GM03348 (cell line): ENCODE results near the gene AXDND1.
A peak's percentile ranks its signal among the peaks of the same experiment; 100 is the strongest.
"Not testable (repeated sequence)": the region's sequence is repeated elsewhere in the genome, so short reads cannot be mapped to it uniquely, and the experiment has no call there.

ENCODE experiments used
- DNase-seq: peaks from one replicate; pipeline ENCODE4 v3.0.0; 2012; ENCODE audit warnings: low spot score

The AXDND1 gene

GRCh38 chr1:179365342-179366092 lies at the start of gene AXDND1:
Gene AXDND1 (plus strand): TSS chr1:179365971. CDS start chr1:179366510, 539 bp downstream.
- DNase-seq = peak; percentile 92

DNA sequence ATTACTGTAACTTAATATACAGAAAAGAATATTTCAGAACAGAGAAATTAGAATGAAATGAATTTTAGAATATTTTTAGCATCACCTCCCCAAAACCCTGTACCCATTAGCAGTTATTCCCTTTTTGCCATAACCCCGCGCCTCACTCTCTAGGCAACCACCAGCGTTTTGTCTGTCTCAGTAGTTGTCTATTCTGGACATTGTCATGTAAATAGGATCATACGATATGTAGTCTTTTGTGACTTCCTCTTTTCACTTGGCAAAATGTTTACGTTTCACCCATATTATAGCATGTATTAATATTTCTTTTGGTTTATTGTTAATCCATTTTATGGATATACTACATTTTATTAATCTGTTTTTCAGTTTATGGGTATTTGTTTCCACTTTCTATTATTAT lies 47.3 kb upstream of the AXDND1 start:
- no peak for DNase-seq

DNA sequence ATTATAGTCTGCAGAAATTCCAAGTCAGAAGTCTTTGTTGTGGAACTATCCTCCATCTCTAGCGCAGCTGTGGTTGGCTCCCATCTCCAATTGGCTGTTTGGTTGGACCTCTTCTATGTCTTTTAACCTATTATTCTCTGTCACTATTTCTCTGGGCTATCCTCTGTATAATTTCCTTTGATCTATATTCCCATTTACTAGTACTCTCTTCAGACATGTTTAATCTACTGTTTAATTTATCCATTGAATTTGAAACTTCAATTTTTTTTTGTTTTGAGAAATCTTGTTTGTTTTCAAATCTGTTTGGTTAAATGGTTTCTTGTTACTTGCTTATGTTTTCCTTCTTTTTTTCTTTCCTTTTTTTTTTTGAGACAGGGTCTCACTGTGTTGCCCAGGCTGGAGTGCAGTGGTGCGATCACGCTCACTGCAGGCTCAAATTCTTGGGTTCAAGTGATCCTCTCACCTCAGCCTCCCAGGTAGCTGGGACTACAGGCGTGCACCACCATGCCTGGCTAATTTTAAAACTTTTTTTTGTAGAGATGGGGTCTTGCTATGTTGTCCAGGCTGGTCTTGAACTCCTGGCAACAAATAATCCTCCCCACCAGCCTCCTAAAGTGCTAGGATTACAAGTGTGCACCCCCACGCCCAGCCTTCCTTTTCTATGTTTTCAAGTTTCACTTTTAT lies 44.1 kb upstream of the AXDND1 start:
- no peak for DNase-seq

- DNase-seq = no peak
Measured at GRCh38 chr1:179322557-179322956, 43.2 kb upstream of the AXDND1 start.

GRCh38 chr1:179323436-179323835 lies 42.3 kb upstream of the AXDND1 start:
- DNase-seq = no peak

- no peak for DNase-seq
Measured at GRCh38 chr1:179325836-179326235, 39.9 kb upstream of the AXDND1 start.

- DNase-seq = no peak
Measured at GRCh38 chr1:179326746-179327145, 39.0 kb upstream of the AXDND1 start.

DNA sequence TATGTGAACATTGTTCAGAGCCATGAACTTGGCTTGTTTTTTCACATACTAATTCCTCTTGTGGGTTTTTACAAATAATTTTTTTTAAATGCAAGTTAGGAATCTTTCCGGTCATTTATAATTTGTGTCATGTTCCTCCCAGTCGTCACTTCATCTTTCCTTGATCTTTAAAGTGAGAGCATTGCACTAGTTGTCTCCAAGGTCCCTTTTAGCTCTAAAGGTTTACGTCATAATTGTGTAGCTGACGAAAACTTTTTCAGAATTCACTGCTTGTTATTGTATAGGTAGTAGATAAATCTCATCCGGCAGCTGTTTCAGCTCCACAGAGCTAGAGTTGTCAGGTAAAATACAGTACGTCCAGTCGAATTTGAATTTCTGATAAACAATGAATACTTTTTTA lies 38.6 kb upstream of the AXDND1 start:
- no peak for DNase-seq

DNA sequence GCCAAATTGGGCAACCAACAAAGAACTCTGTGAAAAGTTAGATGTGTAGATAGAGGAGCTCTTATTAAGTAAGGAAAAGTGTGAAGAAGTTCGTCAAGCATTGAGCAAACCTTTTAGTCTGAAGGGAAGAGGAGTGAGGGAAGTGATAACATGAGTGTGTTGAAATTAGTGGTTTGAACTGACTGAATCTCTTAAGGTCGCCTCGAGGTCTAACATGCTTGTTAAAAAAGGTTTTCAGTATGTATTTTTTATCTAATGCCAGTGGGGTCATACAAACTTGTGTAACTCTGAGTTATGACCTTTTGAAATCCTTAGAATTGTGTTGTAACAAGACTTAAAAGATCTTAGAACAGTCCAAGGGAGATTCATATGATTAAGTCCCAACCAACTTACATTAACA lies 38.1 kb upstream of the AXDND1 start:
- no peak for DNase-seq

- no peak for DNase-seq
Measured at GRCh38 chr1:179329862-179330261, 35.9 kb upstream of the AXDND1 start.

- no peak for DNase-seq
Measured at GRCh38 chr1:179334440-179334839, 31.3 kb upstream of the AXDND1 start.

DNA sequence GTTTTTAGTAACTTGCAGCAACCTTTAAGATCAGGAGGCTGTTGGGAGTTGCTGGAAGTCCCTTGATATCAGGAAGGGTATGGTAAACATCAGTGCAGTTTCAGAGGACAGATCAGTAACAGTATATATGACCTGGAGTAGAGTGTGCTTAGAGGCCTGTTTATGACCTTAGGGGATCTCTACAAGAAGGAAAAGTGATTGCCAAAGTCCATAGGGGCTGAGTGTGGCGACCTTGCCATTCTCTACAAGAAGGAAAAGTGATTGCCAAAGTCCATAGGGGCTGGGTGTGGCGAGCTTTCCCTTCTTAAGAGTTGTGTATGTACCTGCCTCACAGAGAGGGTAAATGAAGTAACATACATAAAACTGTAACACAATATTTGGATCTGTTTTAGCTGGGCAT lies 28.5 kb upstream of the AXDND1 start:
- DNase-seq = no peak

DNA sequence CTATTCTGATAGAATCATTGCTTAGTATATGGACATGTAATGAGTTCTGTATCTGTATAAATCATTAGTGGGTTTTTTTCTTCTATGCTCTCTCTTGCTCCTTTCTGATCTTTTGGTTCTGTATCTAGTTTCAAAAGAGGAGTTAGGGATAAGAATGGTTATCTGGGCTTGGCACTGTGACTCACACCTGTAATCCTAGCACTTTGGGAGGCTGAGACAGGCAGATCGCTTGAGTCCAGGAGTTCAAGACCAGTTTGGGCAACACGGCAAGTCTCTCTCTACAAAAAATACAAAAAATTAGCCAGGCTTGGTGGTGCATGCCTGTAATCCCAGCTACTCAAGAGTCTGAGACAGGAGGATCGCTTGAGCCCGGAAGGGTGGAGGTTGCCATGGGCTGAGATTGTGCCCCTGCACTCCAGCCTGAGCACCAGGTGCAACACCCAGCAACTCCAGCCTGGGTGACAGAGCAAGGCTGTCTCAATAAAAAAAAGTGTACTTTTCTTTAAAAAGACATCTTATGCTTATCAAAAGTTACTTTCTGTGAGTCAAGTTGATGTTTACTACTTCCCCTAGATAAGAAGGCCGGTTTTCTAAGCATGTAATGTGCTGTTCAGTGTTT lies 27.7 kb upstream of the AXDND1 start:
- no peak for DNase-seq

- DNase-seq = no peak
Measured at GRCh38 chr1:179340918-179341317, 24.9 kb upstream of the AXDND1 start.

DNA sequence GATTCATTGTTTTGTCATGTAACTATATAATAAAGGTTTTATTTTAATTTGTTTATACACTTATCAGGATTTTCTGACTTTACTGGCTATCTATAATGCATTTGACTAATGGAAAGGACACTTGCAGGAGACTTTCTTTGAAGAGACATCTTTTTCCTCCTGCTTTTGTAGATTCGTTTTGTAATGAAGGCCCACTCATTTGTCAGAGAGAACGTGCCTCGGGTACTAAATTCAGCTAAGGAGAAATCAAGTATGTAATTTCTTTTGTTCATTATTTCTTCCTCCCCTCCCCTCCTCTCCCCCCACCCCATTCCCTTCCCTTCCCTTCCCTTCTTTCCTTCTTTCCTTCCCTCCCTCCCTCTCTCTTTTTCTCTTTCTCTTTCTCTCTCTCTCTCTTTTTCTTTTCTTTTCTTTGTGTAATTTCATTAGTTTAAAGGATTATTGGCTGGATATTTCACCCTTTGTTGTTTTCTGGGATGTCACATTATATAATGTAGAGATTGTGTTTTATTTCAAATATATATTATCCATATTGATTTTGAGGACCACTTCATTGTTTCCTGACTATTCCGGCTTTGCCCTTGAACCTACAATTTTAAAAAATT lies 23.7 kb upstream of the AXDND1 start:
- no peak for DNase-seq

DNA sequence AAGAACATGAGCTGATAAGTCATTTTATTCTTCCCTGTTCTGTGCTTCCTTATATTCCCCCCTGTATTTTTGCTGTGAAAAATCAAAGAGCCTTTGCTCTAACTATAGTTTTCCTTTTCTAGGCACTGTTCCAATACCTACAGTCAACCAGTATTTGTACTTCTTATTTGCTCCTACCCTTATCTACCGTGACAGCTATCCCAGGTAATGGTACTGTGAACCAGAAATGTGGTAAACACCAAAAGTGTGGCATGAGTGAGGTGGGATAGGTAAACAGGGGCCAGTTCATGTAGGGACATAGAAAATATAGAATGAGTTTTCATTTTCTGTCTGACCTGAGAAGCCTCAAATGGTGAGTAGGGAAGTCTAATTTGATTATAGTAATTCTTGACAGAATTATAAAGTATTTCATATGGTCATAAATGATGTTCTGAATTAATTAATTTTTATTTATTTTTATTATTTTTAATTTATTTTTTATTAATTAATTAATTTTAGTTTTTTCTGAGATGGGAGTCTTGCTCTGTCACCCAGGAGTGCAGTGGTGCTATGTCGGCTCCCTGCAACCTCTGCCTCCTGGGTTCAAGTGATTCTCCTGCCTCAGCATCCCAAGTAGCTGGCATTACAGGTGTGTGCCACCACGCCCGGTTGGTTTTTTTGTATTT lies 22.9 kb upstream of the AXDND1 start:
- no peak for DNase-seq

GRCh38 chr1:179351281-179351680 lies 14.5 kb upstream of the AXDND1 start:
- no peak for DNase-seq

- no peak for DNase-seq
Measured at GRCh38 chr1:179352236-179352635, 13.5 kb upstream of the AXDND1 start.

- peak; percentile 33 for DNase-seq
Measured at GRCh38 chr1:179353546-179353945, 12.2 kb upstream of the AXDND1 start.

- DNase-seq = not testable (repeated sequence)
Measured at GRCh38 chr1:179361631-179362030, 4.1 kb upstream of the AXDND1 start.

DNA sequence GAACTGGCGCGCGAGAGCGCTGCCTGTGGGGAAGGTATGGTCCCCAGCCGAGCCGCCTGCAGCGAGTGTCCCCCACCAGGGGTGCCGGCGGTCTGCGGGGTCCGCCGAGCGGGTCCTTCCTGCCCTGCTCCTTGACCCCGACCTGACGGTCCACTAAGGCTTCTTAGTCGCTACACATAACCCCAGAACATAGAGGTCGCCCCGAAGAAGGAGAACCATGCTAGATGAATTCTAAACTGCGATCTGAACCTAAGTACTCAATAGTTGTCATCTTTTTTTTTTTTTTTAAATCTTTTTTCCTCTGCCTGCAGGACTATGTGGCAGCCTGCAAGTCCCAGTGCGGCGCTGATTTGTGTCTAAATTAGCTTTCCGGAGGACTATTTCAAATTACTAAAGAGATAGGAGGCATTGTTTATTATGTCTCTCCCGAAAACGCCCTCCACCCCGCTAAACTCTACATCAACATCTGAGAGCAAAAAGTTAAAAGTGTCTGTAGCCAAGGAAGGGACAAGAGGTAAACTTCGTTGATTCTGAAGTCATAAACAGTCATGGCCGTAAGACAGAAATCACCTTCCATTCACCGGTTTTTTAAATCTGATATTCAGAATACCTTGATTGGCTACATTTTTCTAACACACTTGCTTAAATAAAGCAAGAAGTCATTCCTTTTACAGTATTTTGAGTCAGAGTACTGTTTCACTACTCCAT lies 476 bp downstream of the AXDND1 start:
- peak; percentile 5 for DNase-seq
